Measurements from ENCODE around the gene PLAAT4. TPM values are rescaled to one million over a fixed set of nuclear protein-coding genes. Genes with fewer than 3 reads are reported as not detected.
A peak's percentile ranks its signal among the peaks of the same experiment; 100 is the strongest.
"Not testable (repeated sequence)": the region's sequence is repeated elsewhere in the genome, so short reads cannot be mapped to it uniquely, and the experiment has no call there.

PLAAT4 gene
- total RNA-seq, 2 donors from 2014 or later: 11.3 to 18.2 TPM

- peaks cover 0 to 41% of the 10 kb centered on the region in 2 donors for H3K4me1 ChIP-seq
- H3K9me3 ChIP-seq: no peaks in the 10 kb centered on the region
- H3K27me3 ChIP-seq: no peaks in the 10 kb centered on the region
- no peak overlapping the region for H3K27ac ChIP-seq
- H3K36me3 ChIP-seq: no peaks in the 10 kb centered on the region
- H3K4me3 ChIP-seq: no peak overlapping the region
- TF ChIP-seq CTCF (IDR thresholded peaks at IDR 0.05): no peak
- DNase-seq (ENCODE audit: low spot score): no peak
Observed at GRCh38 chr11:63535734-63536133, 874 bp upstream of the PLAAT4 start.

- no peaks in the 10 kb centered on the region for H3K36me3 ChIP-seq
- DNase-seq (ENCODE audit: low spot score): peak; percentile 71
- peaks cover 0 to 31% of the 10 kb centered on the region in 2 donors for H3K4me1 ChIP-seq
- peak overlapping the region; percentile 22 to 50 for H3K4me3 ChIP-seq
- H3K27me3 ChIP-seq: no peaks in the 10 kb centered on the region
- peak overlapping the region; percentile 77 to 85 for H3K27ac ChIP-seq
- H3K9me3 ChIP-seq: no peaks in the 10 kb centered on the region
- TF ChIP-seq CTCF (IDR thresholded peaks at IDR 0.05): no peak
Observed at GRCh38 chr11:63537293-63538101, 889 bp downstream of the PLAAT4 start.

- not testable (repeated sequence) for H3K27ac ChIP-seq; H3K36me3 ChIP-seq; DNase-seq (ENCODE audit: low spot score); H3K9me3 ChIP-seq; H3K4me3 ChIP-seq; H3K27me3 ChIP-seq
- H3K4me1 ChIP-seq: peaks cover 0 to 14% of the 10 kb centered on the region in 2 donors
Observed at GRCh38 chr11:63542506-63542905, 5.9 kb downstream of the PLAAT4 start.

- H3K4me1 ChIP-seq: peaks cover 0 to 7% of the 10 kb centered on the region in 2 donors
- H3K36me3 ChIP-seq: no peaks in the 10 kb centered on the region
- DNase-seq (ENCODE audit: low spot score): no peak
- TF ChIP-seq CTCF (IDR thresholded peaks at IDR 0.05): no peak
- H3K27ac ChIP-seq: no peak overlapping the region
- H3K9me3 ChIP-seq: no peaks in the 10 kb centered on the region
- H3K27me3 ChIP-seq: no peaks in the 10 kb centered on the region
- H3K4me3 ChIP-seq: no peak overlapping the region
Observed at GRCh38 chr11:63543711-63544110, 7.1 kb downstream of the PLAAT4 start.

- H3K4me1 ChIP-seq: peaks cover 0 to 5% of the 10 kb centered on the region in 2 donors
- TF ChIP-seq CTCF (IDR thresholded peaks at IDR 0.05): no peak
- peak; percentile 43 for DNase-seq (ENCODE audit: low spot score)
- no peaks in the 10 kb centered on the region for H3K27me3 ChIP-seq
- no peaks in the 10 kb centered on the region for H3K36me3 ChIP-seq
- no peaks in the 10 kb centered on the region for H3K9me3 ChIP-seq
- no peak overlapping the region for H3K27ac ChIP-seq
- H3K4me3 ChIP-seq: no peak overlapping the region
Observed at GRCh38 chr11:63547061-63547460, 10.5 kb downstream of the PLAAT4 start.

- TF ChIP-seq CTCF (IDR thresholded peaks at IDR 0.05): no peak
- no peak overlapping the region for H3K4me3 ChIP-seq
- DNase-seq (ENCODE audit: low spot score): peak; percentile 32
- no peak overlapping the region for H3K27ac ChIP-seq
- H3K27me3 ChIP-seq: no peaks in the 10 kb centered on the region
- H3K9me3 ChIP-seq: no peaks in the 10 kb centered on the region
- H3K36me3 ChIP-seq: no peaks in the 10 kb centered on the region
- peaks cover 0 to 5% of the 10 kb centered on the region in 2 donors for H3K4me1 ChIP-seq
Observed at GRCh38 chr11:63548178-63548577, 11.6 kb downstream of the PLAAT4 start.
